ENCODE measurements around the gene HDDC2.

The HDDC2 gene

DNA sequence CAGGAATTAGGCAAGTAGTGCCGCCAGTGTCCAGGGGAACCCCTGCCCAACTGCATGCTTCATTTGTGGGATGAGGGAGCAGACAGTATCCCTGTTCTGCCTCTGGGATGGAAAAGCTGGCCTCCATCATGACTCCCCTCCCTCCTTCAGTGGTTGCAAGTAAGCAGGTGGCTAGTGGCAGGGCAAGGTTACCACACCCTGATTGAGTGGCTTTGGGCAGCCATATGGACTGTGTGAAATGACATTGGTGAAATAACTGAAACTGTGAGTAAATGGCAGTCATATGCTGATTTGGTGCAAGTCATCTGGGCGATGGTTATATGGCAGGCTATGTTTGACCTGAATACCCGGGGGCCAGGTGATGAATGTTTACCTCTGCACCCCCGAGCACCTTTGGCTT is 33.0 kb downstream of the HDDC2 start:
- no peak for DNase-seq

DNA sequence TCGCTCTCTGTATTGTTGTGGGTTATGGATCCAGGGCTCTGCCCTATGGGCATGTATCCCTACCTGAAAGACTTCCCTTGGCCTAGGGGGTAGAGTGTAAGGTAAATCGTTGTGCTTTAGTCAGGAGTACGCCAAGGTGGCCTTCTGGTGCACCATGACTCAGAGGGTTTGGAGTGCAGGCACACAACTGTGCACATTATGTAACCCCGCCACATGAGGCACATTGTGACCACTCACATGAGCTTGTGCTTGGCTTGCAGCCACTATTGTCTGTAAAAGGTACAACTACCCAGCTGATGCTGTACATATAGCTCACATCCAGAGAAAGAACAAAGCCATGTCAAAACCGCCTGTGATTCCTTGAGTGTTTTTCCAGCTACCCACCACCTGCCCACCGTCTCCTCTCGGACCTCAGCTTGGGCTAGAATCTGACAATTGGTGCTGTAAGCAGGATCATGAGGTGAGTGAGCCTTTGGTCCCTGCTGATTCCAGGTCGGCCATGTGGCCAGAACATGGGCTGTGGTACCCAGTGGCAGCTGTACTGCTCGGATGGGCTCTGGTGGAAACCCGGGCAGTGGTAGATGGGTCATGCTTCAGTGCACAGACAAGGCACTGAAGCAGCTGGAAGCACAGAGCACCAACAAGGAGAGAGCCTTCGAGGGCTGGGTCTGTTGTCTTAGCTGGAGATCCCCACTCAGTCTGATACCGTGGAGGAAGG is 33.8 kb downstream of the HDDC2 start:
- DNase-seq: no peak

DNA sequence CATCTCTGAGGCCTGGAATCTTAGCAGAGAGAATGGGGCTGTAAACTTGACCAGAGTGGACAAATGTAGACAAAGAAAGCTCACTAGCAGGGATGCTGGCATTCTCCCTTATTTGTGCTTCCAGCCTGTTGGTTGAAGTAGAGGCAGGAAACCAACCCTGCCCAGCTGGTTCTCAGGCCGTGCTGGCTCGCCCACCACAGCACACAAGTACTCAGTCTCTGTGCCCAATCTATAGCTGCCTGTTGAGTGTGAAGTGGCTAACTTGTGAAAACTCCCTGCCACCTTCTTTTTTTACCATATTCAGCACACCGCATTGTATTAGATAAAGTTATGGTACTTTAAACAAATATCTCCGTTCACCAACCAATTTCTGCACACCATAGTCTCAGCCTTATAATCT is 37.3 kb downstream of the HDDC2 start:
- DNase-seq: no peak

DNA sequence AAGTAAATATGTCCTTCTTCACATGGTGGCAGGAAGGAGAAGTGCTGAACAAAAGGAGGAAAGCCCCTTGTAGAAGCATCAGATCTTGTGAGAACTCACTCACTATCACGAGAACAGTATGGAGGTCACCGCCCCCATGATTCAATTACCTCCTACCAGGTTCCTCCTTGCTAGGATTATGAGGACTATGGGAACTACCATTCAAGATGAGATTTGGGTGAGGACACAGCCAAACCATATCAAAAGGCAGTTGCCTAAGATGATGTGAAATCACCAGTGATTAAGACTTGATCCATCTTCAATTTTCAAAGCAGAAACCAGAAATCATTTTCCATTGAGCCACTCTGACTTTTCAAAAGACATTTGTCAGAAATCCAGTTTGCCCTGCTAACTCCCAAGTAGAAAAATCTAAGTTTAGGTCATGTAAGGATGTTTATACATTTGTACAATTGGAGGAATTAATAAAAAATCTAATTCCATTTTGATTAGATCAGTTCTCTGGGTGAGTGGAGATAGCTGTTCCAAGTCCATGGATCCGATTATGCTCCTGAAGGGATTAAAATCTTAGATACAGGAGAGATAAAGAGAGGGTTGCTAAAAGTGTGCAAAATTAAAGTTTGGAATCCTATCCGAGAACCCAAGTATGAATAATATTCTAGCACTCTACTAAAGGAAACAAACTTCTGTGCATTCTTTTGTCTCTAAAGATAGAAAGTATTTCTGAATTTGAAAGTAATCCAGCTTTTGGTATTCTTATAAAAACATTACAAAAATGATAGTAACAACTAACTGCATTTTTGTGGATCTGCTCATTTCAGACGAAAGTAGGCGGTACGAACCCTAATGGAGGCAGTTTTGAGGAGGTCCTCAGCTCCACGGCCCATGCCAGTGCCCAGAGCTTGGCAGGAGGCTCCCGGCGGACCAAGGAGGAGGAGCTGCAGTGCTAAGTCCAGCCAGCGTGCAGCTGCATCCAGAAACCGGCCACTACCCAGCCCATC is 39.5 kb downstream of the HDDC2 start:
- no peak for DNase-seq

DNA sequence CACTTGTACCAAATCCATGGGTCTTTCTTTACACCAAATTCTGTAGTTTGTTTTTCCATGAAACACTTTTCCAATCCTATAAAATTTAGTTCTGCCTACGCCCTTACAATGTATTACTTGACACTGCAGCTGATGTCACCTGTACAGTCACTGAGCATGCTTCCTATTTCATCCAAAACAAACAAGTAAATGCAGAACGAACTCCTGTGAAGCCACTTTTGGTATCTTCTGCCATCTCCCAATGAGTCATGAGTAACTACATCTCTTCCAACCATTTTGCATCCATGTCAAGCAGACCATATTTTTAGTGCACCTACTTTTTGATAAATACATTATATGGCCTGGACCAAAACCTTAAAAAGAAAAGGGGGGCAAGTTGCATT is 42.4 kb downstream of the HDDC2 start:
- DNase-seq: no peak

DNA sequence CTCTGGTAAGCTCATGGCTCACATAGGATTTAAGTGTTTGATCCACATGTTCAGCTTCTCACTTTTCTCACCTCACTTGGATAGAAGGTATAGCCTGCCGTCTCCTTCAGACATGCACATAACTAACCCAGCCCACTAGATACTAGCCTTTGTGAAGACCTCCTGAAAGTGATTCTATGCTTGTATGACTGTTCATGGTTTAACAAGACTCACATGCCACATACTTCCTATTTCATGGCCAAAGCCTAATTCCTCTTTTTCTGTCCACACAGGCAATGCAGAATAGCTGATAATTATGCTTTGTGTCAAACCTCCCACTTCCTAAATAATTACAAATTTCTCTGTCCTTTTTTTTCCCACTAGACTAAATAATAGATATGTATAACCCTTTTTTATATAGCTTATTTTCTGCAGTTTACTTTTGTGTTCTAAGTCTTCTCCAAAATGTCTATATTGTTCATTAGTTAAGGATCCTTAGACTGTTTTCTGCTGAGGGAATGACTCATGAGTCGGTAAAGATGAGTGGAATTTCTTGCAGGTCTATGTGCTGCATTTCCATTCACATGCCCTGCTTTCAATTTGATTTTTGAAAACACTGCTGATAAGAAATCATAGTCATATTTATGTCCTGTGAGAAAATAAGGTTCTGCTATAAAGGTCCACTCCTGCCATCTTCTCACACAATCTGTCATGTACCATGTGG is 43.0 kb downstream of the HDDC2 start:
- no peak for DNase-seq

DNA sequence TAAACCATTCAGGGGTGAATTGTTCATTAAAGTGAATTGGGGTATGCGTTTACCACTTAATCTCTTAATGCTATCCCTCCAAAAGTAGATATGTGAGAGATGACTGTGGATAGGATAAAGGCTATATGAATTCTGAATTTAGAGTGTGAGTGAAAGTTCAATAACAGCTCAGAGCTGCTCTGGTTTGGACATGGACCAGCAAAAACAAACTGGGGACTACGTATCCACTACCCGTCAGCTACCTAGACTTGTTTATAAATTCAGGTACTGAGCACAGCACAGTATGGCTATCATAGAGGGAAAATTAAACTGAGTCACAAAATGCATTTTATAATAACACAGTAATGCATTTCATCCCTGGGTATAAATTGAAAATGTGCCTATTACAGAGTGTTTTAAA is 44.4 kb downstream of the HDDC2 start:
- DNase-seq: no peak

DNA sequence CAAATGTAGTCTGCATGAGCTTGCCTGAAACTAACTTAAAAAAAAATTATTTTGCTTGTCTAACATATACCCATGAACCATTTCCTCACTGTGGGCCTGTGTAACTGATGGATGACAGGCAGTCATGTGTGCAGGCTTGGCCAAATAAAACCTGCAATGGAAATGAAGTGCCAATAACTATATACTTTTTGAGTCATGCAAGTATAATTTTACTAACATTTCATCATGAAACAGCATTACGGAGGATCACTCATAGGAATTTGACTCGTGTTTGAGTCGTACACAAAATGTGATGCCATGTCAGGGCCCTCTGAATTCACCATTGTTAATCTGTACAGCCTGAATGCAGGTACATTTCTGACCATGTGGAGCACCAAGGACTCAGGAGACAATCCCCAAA is 46.6 kb downstream of the HDDC2 start:
- no peak for DNase-seq

DNA sequence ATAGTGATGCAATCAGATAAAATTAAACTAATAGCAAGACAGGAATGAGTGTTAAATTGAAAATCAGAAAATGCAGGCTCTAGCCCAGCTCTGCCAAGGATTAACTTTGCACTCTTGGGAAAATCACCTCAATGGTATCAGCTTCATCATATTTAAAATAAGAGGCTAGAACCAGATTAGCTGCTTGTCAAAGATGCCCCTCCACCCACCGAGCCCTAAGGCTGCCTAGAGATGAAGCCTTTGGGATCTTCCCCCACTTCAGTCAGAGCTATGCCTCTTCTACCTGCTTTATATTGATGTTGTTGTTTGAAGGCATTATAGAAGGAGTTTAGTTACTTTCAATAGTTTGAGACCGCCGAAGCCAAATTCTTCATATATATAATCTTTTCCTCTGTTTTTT is 47.4 kb downstream of the HDDC2 start:
- no peak for DNase-seq

DNA sequence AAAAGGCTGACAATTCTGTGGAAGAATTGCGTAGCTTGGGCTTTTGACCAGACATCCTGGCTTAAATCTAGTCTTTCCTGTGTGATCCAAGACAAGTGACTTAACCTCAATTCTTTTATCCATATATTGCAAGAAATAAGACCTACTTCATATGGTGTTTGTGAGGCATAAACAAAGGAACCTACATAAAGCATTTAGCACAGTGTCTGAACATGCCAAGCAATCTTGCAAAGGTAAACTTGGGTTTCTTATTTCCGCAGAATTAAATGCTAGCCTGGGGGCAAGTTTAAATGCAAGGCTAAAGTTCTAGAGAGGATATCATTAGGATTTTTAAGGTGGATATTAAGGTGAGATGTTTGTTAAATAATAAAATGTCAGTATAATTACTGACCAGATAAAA is 47.9 kb downstream of the HDDC2 start:
- no peak for DNase-seq

DNA sequence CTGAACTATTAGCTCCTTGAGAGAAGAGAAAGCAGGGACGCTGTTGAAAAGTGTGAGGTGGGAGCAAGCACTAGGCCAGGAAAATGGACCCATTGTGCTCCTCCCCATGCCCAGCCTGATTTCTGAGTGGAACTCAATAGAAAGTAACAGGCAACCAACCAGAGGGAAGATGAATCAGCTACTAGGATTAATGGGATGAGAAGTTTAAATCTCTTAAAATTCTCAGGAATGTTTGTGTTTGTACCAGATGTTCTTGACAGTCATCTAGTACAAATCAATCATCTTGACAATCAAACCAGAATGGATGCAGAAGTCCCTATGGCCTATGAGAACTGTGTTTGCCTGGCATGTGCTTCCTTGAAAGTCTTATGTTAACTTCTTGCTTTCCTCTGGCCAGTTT is 48.9 kb downstream of the HDDC2 start:
- no peak for DNase-seq

DNA sequence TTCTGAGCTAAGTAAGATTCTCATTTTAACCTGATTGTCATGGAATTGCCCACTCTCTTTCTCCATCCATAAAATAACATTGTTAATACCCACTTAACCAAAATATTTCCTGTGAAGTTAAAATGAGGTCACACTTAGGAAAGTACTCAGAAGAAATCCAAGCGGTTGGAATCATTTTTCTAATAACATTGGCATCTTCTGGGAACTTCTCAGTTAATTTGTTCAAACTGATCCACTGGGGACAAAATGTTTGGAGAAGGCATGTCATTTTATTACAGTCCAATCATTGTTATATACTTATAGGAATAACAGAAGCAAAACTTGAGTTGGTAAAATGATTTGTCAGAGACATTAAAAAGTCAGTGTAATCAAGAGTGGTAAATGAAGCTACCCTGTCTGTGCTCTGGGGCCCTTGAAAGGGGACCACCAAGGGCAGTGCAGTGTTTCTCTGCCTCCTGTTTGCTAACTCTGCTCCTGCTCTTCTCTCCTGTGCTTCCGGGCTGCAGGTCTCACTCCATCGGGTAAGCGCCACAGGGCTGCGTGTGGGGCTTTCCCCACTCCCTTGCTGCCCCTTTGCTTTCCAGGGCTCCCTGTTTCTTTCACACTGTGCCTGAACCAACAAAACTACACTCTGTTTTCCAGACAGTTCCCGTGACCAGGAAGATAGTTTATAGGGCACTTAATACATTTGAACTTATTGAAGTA is 50.1 kb downstream of the HDDC2 start:
- no peak for DNase-seq

DNA sequence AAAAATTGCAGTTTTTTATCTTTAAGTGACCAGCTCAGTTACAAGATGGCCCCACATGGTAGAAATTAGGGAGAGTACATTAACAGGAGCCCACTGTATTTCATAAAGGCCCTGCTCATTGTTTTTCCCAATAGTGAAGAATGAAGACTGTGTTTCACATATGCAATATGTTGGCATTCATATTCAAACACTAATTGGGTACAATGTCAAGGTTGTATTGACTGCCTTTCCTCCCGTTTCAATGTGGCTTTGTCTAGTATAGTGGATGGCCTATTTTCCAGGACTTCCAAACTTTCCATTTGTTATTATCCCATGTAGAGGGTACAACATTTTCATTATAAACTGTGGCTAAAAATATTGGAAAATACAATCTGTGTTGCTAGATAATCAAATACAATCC is 51.3 kb downstream of the HDDC2 start:
- DNase-seq: no peak

DNA sequence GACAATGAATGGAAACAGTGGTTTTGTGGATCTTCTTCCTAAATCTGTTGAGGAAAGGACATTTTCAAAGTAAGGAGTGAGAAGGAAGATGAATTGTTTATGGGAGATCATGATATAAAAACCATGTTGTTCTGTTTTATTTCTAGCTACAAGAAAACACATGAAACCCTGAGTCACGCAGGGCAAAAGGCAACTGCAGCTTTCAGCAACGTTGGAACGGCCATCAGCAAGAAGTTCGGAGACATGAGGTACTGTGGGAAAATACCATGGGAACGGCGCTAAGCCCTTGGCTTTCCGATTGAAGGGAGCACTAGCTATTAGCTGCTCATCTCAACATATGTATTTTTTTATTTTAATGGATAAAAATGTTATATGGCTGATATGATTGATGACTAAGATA is 53.6 kb downstream of the HDDC2 start:
- no peak for DNase-seq

DNA sequence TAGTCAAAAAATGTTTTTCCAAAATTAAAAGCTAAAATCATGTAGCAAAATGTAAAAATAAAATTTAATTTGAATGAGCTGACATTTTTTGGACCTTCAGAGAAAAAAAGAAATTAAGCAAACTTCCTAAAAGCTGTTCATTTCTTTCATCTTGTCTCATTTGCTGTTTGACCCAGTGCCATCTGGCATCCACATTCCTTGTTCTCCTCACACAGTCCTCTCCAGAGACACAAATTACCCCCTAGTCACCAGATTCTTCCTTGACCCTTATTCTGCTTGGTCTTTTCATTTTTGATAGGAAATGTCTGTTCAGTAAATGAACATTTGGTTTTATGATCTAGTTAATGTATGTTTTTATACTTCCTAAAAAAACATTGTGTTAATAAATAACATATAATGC is 55.2 kb downstream of the HDDC2 start:
- DNase-seq: no peak

DNA sequence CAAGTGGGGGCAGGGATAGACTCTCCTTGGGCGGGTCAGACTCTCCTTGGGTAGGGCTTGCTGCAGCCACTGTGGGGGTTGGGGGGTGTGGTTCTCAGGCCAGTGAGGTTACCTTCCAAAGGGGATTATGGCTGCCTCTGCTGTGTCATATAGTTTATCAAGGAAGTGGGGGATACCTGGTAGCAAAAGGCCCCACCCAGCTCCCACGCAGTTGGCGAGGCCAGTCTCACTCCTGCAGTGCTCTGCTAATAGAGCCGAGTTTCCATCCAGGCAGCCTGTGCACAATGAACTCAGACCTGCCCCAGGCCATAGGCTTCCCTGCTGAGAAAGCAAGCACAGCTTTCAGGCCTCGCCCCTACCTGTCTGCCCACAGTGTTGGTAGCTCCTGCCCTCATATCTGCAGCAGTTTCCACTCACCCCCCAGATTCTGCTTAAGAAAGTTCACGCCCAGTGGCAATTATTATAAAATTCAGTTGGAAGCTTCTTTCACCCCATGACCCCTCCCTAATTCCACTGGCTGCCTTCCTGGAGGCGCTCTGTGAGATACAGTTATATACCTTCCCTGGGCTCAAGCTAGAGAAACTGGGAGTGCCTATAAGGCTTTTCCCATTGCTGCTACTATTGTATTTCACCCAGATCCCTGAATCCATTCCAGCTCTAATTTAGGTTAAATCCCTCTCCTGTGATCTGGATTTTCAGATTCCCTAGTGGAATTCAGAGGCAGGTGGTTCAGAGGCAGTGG is 56.1 kb downstream of the HDDC2 start:
- no peak for DNase-seq

DNA sequence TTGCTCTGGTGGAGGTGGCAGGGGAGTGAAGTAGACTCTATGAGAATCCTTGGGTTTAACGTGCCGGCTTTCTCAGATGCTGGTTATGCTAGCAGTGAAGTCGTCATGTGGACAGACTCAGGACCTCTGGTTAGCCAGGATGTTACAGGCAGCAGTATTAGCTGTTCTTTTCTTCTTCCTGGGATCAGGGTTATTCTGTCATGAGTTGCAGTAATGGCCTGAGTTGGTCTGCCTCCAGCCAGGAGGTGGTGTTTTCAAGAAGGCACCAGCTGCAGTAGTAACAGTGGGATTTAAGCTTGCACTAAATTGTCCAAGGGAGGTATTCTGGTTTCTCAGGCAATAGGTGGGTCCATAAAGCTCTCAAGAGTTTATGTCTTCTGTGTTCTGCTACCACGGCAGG is 56.7 kb downstream of the HDDC2 start:
- no peak for DNase-seq

DNA sequence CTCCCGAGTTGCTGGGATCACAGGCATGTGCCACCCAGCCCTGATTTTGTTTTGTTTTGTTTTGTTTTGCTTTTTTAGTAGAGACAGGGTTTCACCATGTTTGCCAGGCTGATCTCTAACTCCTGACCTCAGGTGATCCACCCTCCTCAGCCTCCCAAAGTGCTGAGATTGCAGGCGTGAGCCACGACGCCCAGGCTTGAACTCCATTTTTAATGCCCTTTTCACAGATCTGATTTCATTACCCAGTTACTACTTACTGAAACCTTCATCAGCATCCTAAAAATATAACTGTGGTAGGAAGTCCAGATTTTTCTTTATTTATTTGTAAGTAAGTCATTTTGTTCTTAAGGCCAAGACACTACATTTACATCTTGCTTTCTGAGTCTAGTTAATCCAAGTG is 64.0 kb downstream of the HDDC2 start:
- no peak for DNase-seq

DNA sequence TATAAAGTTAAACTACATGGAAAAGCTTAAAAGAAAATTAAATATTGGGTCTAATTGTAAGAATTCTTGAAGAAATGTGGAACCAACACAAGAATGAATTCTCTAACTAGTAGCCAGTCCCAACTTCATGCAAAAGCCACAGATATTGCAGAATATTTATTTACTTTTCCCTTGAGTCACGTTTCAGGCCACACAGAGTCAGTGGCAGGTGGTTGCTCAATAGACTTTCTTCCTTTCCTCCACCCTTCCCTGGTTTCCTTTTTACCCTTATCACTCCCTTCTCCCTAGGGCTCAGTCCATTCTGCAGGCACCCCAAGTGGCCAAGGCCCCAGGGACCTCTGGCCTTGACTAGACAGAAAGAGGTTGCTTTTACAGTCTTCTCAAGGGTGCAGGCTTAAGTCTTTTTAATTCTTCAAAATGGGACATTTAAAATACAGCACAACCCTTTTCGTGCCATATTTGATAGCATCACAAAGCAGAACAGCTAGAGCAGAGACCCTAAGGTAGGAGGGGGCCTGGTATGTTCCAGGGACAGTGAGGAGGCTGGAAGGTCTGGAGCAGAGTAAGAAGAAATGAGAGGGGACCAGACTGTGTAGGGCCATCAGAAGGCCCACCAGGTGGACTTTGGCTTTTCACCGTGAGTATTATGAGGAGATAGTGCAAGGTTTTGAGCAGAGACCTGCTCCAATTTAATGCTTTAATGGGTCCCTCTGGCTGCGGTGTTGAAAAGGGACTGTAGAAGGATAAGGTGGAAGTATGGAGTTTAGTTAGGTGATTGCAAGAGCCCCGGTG is 65.0 kb downstream of the HDDC2 start:
- DNase-seq: no peak

DNA sequence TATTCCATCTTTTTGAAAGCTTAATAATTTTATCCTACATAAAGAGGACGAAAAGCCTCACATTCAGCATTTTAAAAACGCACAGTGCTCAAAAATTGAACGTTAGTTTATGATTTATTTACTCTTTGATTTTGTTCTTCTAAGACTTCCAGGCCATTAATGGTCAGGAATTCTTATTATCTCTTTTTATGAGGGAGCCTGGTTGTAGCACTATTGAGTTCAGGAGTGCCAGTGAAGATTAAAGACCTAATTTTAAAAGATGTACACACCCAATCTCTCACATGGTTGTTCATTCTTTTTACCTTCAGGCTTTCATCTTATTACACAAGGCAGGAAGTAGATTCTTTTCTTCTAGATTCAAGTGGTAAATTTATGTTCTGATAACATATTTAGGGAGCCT is 68.6 kb downstream of the HDDC2 start:
- DNase-seq: no peak

DNA sequence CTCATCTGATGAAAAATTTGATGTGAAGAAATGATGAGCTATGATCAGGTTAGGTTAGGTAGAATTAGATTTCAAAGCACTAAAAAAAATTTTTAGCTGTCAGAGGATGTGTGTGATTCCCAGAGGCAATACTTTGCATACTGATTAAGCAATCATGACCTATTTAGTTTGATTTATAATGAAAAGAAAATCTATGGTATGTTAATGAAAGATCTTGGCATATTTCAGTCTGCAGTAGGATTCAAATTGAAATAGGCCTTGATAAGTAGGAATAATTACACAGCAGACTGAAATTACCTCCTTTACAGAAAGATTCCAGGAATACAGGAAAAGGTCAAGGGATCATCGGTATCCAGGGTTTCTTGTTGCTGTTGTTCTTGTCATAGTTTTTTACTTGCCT is 69.3 kb downstream of the HDDC2 start:
- DNase-seq: no peak
